ENCODE results near the gene TNRC18.
"Not testable (repeated sequence)": the region's sequence is repeated elsewhere in the genome, so short reads cannot be mapped to it uniquely, and the experiment has no call there.

DNA sequence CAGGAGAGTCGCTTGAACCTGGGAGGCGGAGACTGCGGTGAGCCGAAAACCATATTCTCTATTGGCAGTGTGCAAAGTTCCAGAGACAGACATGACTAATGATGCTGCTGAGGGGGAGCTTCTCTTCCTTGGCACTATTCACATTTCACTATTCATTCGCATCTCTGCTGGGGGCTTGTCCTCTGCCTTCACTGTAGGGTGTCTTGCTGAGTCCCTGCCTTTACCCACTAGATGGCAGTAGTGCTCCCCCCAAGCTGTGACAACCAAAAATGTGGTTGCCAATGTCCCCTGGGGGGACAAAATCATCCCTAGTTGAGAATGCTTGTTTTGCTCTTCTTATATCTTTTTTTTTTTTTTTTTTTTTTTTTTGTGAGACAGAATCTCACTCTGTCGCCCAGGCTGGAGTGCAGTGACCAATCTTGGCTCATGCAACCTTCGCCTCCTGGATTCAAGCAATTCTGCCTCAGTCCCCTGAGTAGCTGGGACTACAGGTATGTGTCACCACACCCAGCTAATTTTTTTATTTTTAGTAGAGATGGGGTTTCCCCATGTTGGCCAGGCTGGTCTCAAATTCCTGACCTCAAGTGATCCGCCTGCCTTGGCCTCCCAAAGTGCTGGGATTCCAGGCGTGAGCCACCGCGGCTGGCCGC is 57.5 kb downstream of the TNRC18 start:
- TF ChIP-seq RAD21 (IDR thresholded peaks at IDR 0.05; ENCODE audit: low read length) = peak; percentile 96
- not testable (repeated sequence) for TF ChIP-seq FOXJ3 (CRISPR knock-in tag; IDR thresholded peaks at IDR 0.05); FOXM1 (IDR thresholded peaks at IDR 0.05; ENCODE audit: low read depth); JUND (IDR thresholded peaks at IDR 0.05); EP300 (IDR thresholded peaks at IDR 0.05; ENCODE audit: borderline replicate concordance in 1 of 2, low read depth in 1 of 2, low read length in 1 of 2); GATA2 (CRISPR knock-in tag; IDR thresholded peaks at IDR 0.05)
- TF ChIP-seq, protein P1, sequence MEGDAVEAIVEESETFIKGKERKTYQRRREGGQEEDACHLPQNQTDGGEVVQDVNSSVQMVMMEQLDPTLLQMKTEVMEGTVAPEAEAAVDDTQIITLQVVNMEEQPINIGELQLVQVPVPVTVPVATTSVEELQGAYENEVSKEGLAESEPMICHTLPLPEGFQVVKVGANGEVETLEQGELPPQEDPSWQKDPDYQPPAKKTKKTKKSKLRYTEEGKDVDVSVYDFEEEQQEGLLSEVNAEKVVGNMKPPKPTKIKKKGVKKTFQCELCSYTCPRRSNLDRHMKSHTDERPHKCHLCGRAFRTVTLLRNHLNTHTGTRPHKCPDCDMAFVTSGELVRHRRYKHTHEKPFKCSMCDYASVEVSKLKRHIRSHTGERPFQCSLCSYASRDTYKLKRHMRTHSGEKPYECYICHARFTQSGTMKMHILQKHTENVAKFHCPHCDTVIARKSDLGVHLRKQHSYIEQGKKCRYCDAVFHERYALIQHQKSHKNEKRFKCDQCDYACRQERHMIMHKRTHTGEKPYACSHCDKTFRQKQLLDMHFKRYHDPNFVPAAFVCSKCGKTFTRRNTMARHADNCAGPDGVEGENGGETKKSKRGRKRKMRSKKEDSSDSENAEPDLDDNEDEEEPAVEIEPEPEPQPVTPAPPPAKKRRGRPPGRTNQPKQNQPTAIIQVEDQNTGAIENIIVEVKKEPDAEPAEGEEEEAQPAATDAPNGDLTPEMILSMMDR (IDR thresholded peaks at IDR 0.05) = peak; percentile 99

Measured in SK-N-SH (cell line).